Measurements from ENCODE around the gene LPP.

Gene LPP

DNA sequence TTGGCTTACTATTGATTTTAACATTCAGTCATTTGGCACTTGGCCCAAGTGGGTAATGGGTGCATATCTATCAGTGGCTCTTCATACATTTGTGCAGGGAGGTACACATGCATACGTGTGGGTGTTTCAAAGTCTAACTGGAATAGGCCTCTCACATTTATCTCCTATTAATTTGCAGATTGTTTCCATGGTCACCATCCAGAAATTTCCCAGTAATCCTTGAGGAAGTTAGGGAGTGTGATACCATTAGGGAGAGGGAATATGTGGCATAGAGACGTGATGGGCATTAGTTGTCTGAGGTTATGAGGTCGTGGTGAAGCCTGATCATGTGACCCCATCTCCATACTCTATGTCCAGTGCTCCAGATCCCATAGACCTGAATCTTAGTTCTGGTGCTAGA is 102.8 kb downstream of the LPP start:
- TF ChIP-seq, protein P1, sequence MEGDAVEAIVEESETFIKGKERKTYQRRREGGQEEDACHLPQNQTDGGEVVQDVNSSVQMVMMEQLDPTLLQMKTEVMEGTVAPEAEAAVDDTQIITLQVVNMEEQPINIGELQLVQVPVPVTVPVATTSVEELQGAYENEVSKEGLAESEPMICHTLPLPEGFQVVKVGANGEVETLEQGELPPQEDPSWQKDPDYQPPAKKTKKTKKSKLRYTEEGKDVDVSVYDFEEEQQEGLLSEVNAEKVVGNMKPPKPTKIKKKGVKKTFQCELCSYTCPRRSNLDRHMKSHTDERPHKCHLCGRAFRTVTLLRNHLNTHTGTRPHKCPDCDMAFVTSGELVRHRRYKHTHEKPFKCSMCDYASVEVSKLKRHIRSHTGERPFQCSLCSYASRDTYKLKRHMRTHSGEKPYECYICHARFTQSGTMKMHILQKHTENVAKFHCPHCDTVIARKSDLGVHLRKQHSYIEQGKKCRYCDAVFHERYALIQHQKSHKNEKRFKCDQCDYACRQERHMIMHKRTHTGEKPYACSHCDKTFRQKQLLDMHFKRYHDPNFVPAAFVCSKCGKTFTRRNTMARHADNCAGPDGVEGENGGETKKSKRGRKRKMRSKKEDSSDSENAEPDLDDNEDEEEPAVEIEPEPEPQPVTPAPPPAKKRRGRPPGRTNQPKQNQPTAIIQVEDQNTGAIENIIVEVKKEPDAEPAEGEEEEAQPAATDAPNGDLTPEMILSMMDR (conservative IDR thresholded peaks at IDR 0.05; ENCODE audit: low read depth), result no peak
- DNase-seq (ENCODE audit: low spot score), result no peak
- POLR2A ChIA-PET (ENCODE audit: low non-redundant PET), result no interaction called here
- CTCF ChIA-PET, result interaction anchor here (0.8 to 1.2 kb wide), 2 partner anchors 71 to 516 kb away, joined by 3 read pairs; no protein-coding TSS in a partner anchor
- H3K27ac ChIP-seq, result no peak overlapping the region

DNA sequence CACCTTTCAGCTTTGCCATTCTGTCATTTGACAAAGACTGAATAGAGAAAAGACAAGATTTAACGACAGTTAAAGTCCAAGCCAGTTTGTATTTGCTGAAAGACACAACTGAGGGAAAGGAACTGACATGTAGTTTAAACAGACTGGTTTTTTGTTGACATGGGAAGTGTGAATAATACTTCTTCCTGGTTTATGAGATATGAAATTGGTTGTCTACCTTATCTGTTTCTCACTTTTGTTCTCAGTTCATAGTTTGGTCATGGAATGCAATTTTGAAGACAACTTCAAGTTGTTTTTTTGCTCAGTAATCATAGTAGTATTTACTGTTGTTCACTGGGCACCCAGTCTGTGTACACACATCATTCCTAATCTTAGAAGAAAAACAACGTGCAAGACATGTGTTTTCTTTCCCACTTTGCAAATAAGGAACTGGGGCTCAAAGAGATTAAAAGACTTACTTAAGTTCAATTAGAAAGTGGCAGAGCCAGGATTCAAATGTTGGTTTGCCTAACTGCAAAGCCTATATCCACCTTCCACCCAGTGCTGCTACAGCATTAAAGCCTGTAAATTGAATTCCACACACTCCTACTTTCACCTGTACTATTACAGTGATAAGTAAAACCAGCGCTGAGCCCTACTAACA is 103.5 kb downstream of the LPP start:
- CTCF ChIA-PET, result interaction anchor here (0.8 kb wide), 1 partner anchor 70 kb away, joined by 3 read pairs; no protein-coding TSS in a partner anchor
- POLR2A ChIA-PET (ENCODE audit: low non-redundant PET), result no interaction called here
- no peak for DNase-seq (ENCODE audit: low spot score)
- H3K27ac ChIP-seq, result no peak overlapping the region
- TF ChIP-seq, protein P1 (conservative IDR thresholded peaks at IDR 0.05; ENCODE audit: low read depth), result no peak

DNA sequence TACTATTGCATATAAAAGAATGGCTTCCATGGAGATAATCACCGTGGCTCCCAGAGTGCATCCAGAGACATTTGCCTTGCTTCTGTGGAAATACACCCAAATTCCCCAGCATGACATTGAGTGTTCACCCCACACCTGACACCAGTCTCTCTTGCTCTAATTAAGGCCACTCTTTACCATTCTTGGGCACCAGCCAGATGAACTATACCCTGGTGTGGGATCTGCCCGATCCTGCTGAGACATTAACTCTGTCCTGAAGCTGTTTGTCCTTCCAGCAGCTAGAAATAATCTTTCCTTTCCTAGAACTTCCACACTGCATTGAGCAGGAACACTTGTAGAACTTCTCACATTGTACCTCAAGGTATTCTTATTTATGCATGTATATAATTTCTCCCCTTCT is 105.2 kb downstream of the LPP start:
- TF ChIP-seq, protein P1 (conservative IDR thresholded peaks at IDR 0.05; ENCODE audit: low read depth), result no peak
- H3K27ac ChIP-seq, result no peak overlapping the region
- DNase-seq (ENCODE audit: low spot score), result no peak
- ChIA-PET CTCF (no interaction called here), POLR2A (ENCODE audit: low non-redundant PET) (no interaction called here)

DNA sequence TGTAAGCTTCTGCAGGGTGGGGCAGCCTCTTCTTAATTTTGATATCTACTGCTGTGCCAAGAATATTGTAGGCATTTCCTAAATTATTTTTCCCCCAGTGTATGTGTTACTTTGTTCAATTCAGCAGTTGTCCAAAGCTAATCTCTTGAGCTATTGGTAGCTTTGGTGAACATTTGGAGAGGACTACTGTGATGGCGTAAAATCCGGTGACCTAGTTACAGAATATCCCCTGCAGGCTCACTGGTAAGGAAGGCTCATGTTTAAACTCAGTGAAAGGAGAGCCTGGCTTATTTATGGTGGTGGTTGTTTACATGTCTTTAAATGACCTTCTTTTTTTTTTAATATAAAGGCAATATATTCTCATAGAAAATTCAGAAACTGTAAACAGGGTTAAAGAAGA is 105.6 kb downstream of the LPP start:
- no peak overlapping the region for H3K27ac ChIP-seq
- POLR2A ChIA-PET (ENCODE audit: low non-redundant PET), result no interaction called here
- CTCF ChIA-PET, result no interaction called here
- TF ChIP-seq, protein P1 (conservative IDR thresholded peaks at IDR 0.05; ENCODE audit: low read depth), result no peak
- DNase-seq (ENCODE audit: low spot score), result no peak

DNA sequence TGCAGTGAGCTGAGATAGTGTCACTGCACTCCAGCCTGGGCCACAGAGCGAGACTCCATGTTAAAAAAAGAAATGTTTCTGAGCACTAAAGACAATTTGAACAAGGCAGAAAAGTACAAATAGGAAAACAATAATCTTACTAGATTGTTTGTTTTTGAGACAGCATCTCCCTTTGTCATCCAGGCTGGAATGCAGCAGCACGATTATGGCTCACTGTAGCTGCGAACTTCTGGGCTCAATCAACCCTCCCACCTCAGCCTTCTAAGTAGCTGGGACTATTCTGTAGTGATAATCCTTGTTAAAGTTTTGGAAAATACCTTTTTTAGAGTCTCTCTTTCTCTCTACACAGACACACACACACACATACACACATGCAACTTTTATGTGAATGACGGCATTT is 107.1 kb downstream of the LPP start:
- ChIA-PET CTCF (interaction anchor here (0.6 kb wide), 1 partner anchor 106 kb away, joined by 3 read pairs; no protein-coding TSS in a partner anchor), POLR2A (ENCODE audit: low non-redundant PET) (no interaction called here)
- TF ChIP-seq, protein P1 (conservative IDR thresholded peaks at IDR 0.05; ENCODE audit: low read depth), result no peak
- H3K27ac ChIP-seq, result no peak overlapping the region
- no peak for DNase-seq (ENCODE audit: low spot score)

DNA sequence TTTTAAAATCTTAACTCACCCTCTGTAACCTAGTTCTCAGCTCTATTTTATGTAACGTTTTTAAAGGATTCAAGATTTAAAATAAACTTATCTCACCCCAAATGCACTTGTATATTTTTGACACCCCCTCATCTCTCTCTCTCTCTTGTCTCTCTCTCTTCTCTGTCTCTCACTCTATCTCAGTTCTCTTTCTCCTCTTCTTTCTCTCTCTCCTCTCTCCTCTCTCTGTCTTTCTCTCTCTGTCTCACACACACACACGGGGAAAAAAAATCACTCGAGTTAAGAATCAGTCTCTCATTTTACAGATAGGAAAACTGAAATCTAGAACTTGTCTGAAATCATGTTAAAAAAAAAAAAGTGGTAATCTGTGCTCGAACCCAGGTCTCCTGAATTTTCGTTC is 108.5 kb downstream of the LPP start:
- no peak for DNase-seq (ENCODE audit: low spot score)
- TF ChIP-seq, protein P1 (conservative IDR thresholded peaks at IDR 0.05; ENCODE audit: low read depth), result no peak
- POLR2A ChIA-PET (ENCODE audit: low non-redundant PET), result no interaction called here
- CTCF ChIA-PET, result no interaction called here
- no peak overlapping the region for H3K27ac ChIP-seq
